ENCODE measurements around the gene WDR5. TPM values are rescaled to one million over a fixed set of nuclear protein-coding genes. Genes with fewer than 3 reads are reported as not detected.
A peak's percentile ranks its signal among the peaks of the same experiment; 100 is the strongest.

The WDR5 gene
- total and polyA plus RNA-seq, 2 of the 13 experiments (the other 11 are each of a cell fraction or from before 2014, with no cell fraction given), result 34.3 TPM

GRCh38 chr9:134130503-134131375 lies 5.1 kb upstream of the WDR5 start (continued):
- TF ChIP-seq GPN1 (CRISPR knock-in tag; IDR thresholded peaks at IDR 0.05; ENCODE audit: borderline replicate concordance) (no peak), SOX13 (IDR thresholded peaks at IDR 0.05) (no peak), SOX13 (CRISPR knock-in tag; conservative IDR thresholded peaks at IDR 0.05 in 1 of 2, IDR thresholded peaks at IDR 0.05 in 1 of 2) (0 out of 4 replicates have a peak, but pooled peaks of 1 of the 2 experiments have one; percentile 8), SYNCRIP (IDR thresholded peaks at IDR 0.05; ENCODE audit: insufficient read depth, low read depth, low read length) (no peak), ZNF296 (CRISPR knock-in tag; conservative IDR thresholded peaks at IDR 0.05) (no peak), ZFY (CRISPR knock-in tag; IDR thresholded peaks at IDR 0.05) (peak; percentile 56; the same call in 1 of the 2 replicates), ZNF10 (CRISPR knock-in tag; IDR thresholded peaks at IDR 0.05; ENCODE audit: borderline replicate concordance, low read depth) (no peak), SP1 (IDR thresholded peaks at IDR 0.05) (no peak), SP1 (CRISPR knock-in tag; IDR thresholded peaks at IDR 0.05) (no peak), HDAC1 (CRISPR knock-in tag; IDR thresholded peaks at IDR 0.05) (no peak), ZNF546 (CRISPR knock-in tag; conservative IDR thresholded peaks at IDR 0.05) (no peak), ZNF136 (CRISPR knock-in tag; IDR thresholded peaks at IDR 0.05; ENCODE audit: low read depth) (0 out of 2 replicates have a peak, but pooled peaks have one; percentile 34), ZNF784 (CRISPR knock-in tag; IDR thresholded peaks at IDR 0.05; ENCODE audit: borderline replicate concordance) (no peak), ZFYVE20 (CRISPR knock-in tag; IDR thresholded peaks at IDR 0.05; ENCODE audit: borderline replicate concordance, low read depth) (no peak), MXD4 (CRISPR knock-in tag; IDR thresholded peaks at IDR 0.05) (peak; percentile 28; the same call in 1 of the 2 replicates), ETV5 (CRISPR knock-in tag; IDR thresholded peaks at IDR 0.05; ENCODE audit: borderline replicate concordance) (no peak), THAP11 (CRISPR knock-in tag; IDR thresholded peaks at IDR 0.05) (no peak), PATZ1 (CRISPR knock-in tag; IDR thresholded peaks at IDR 0.05) (peak; percentile 69), PTBP1 (IDR thresholded peaks at IDR 0.05; ENCODE audit: low read depth, low read length, poor library complexity, severe bottlenecking) (no peak), ZNF225 (CRISPR knock-in tag; IDR thresholded peaks at IDR 0.05) (no peak), TEAD3 (CRISPR knock-in tag; optimal IDR thresholded peaks at IDR 0.05; ENCODE audit: borderline replicate concordance) (peak; percentile 96), ZNF160 (CRISPR knock-in tag; IDR thresholded peaks at IDR 0.05) (no peak), ZNF264 (CRISPR knock-in tag; IDR thresholded peaks at IDR 0.05) (0 out of 2 replicates have a peak, but pooled peaks have one; percentile 32), FOSL1 (CRISPR knock-in tag; IDR thresholded peaks at IDR 0.05; ENCODE audit: borderline replicate concordance) (no peak), ZNF841 (CRISPR knock-in tag; IDR thresholded peaks at IDR 0.05; ENCODE audit: borderline replicate concordance) (no peak), NR2F6 (IDR thresholded peaks at IDR 0.05) (no peak), NR2F6 (CRISPR knock-in tag; IDR thresholded peaks at IDR 0.05) (0 out of 2 replicates have a peak, but pooled peaks have one; percentile 15), ZNF138 (CRISPR knock-in tag; IDR thresholded peaks at IDR 0.05; ENCODE audit: low read depth) (no peak)
- TF ChIP-seq, protein P1, sequence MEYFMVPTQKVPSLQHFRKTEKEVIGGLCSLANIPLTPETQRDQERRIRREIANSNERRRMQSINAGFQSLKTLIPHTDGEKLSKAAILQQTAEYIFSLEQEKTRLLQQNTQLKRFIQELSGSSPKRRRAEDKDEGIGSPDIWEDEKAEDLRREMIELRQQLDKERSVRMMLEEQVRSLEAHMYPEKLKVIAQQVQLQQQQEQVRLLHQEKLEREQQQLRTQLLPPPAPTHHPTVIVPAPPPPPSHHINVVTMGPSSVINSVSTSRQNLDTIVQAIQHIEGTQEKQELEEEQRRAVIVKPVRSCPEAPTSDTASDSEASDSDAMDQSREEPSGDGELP (IDR thresholded peaks at IDR 0.05; ENCODE audit: borderline replicate concordance, low read depth), result peak; percentile 49; the same call in 1 of the 2 replicates
